Activated CD4-positive, CD25-positive, alpha-beta regulatory T cell treated with anti-CD3 and anti-CD28 coated beads, Interleukin-2, amount 50 U/mL, for 16 hours (primary cell): ENCODE data around the gene TOMM5.
"Not testable (repeated sequence)": the region's sequence is repeated elsewhere in the genome, so short reads cannot be mapped to it uniquely, and the experiment has no call there.

Experiments
- DNase-seq: peaks from one replicate; pipeline ENCODE4 v3.0.0-alpha.2; 2020; ENCODE audit warnings: low read depth, low spot score

TOMM5 gene

DNA sequence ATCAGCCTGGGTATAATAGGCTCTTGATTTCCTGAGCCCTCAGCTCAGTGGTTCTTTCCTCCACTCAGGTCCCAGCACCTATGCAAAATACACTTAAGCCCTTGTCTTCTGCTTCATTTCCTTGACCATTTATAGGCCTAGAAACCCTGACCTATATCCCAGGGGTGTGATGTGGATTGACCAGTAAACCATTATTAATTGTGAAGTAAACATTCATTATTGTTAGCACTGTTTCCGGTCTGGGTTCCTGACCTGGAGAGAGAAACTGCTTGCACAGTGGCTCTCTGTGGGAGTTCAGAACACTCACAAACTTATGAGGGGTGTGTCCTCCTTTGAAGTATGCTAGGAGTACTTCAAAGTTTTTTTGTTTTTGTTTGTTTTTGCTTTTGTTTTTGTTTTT is 19.6 kb upstream of the TOMM5 start:
- no peak for DNase-seq

DNA sequence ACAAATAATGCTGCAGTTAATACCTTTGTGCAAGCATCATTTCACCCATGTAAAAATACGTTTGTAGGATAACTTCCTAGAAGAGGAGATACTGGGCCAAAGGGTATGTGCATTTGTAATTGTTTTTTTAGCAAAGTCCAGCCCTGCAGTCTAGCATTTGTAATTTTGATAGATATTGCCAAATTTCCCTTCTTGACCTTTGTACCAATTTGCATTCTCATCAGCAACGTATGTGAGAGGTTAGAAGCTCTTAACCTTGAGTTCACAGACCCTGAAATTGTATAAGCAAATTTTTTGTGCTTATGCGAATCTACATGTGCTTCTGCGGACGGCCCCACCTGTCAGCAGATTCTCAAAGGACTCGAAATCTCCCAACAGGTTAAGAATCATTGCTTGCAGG is 18.6 kb upstream of the TOMM5 start:
- DNase-seq = no peak

DNA sequence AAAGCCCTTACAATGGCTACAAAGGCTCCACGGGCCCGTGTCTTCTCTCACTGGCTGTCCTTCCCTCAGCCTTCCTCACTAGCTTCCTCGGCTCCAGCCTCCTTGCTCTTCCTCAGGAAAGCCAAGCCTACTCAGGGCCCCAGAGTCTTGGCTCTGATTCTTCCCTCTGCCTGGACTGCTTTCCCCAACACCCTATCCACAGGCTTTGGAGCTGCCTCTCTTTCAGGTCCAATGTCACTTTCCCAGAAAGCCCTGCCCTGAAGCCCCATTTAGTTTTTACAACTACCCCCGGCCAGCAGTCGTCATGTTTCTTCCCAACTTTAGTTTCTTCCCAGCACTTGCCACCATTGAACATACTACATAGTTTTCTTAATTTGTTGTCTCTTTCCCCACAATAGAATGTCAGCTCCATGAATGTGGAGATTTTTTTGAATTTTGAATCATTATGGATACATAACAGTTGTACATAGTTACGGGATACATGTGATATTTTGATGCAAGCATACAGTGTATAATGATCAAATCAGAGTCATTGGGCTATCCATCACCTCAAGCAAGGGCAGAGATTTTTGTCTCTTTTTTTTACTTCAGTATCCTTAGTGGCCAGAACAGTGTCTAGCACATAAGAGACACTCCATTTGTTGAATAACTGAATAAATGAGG is 17.5 kb upstream of the TOMM5 start:
- DNase-seq = no peak

GRCh38 chr9:37608250-37608649 is 15.9 kb upstream of the TOMM5 start:
- DNase-seq = no peak

DNA sequence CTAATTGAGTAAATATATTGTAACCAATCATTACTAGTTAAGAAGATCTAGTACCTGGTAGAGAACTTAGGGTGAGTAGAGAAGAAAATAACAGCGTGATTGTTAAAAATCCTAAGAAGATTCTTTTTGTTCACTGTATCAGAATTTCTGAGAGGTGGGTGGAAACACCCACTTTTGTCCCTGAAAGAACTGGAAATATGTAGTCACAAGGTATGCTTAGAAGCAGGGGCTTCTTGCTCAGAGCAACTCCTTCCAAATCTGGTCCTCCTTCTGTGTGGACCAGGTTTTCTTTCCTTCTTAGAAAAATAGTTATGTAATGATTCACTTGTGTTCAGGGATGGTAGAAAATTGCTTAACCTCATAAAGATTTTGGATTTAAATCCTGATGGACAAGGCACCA is 11.9 kb upstream of the TOMM5 start:
- no peak for DNase-seq

GRCh38 chr9:37602817-37603216 is 10.4 kb upstream of the TOMM5 start:
- no peak for DNase-seq

DNA sequence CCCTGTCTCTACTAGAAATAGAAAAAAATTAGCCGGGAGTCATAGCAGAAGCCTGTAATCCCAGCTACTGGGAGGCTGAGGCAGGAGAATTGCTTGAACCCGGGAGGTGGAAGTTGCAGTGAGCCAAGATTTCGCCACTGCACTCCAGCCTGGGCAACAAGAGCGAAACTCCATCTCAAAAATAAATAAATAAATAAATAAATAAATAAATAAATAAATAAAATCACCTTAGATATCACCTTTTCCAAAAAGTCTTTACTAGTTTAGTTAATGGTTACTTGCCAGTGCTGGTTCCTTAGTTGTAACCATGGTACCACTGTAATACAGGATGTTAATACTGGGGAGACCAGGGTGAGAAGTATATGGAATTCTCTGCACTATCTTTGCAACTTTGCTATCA is 9.7 kb upstream of the TOMM5 start:
- not testable (repeated sequence) for DNase-seq

- no peak for DNase-seq
Observed at GRCh38 chr9:37596504-37596903, 4.1 kb upstream of the TOMM5 start.

DNA sequence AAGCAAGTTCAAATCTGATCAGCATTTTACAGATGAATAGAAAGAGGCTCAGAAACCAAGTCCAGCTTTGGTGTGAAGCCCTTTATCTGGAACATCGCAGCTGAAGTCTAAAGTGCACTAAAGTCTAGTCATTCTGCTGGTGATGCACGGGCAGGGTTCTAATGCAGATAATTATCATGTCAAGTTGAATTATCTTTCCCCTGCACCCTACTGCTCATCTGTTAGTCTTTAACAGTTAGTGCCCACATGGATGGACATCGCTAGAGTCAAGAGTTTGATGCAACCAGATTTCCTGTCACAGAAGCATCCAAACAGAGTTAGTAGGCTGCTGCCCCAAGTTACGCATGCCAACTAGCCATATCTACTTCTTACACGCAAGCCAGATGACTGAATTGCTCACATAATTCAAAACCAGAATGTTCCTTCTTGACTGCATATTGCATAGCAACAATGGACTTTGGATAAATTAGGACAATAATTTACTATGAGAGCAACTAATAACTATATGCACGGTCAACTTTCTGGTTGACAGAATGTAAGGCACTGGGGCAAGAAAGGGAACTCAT is 1.6 kb upstream of the TOMM5 start:
- DNase-seq = no peak

DNA sequence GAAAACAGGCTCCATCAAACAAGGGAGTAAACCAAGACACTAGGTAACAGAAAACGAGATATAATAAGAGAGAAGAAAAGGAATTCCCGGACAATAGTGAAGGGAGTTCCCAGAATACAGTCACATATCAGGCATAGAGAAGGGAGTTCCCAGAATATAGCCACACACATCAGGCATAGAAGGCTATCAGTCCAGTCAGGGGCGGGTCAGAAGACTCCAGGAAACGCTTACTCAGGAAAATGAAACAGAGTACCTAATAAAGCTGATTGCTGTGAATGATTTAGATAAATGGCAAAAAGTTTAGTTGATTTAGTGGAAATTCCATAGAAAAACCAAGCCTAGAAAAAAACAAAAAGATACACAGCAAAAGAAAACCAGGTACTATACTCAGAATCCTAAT is 4.9 kb downstream of the TOMM5 start:
- no peak for DNase-seq

GRCh38 chr9:37583522-37584121 is 8.8 kb downstream of the TOMM5 start:
- DNase-seq = no peak

GRCh38 chr9:37582548-37583157 is 9.7 kb downstream of the TOMM5 start:
- no peak for DNase-seq

DNA sequence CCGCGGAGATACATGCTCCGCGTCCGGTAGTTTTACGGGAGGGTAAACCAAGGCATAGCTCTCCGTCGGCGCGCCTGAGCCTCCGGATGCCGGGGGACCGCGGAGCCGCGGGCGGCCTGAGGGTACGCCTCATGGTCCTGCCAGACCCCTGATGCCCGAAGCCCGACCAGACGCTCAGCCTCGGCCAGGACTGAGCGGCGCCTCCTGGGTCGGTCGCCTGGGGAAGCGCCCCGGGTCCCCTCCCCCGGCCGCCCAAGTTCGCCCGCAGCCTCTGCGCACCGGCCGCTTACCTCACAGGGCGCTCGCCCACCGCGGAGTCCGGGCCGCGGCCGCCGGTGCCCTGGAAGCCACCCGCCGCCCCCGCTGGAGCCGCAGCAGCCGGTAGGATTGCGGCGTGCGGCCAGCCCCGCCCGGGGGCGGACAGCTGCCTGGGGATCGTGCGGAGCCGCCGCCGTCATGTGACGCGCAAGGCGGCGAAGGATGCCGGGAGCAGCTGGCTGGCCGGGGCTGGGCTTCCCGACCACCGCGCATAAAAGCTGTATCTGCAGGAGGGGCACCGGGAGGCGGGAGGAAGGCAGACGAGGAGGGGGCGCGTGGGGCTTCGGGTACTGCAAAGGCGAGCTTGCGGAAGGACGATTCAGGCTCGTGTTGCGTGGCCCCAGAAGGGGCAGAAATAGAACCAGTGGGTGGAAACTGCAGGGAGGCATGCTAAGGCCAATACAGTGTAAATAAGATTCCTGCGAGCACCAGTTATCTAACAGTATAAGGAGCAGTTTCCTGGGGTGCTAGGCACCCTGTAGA is 16.3 kb downstream of the TOMM5 start, which contains the start of gene FBXO10:
Gene FBXO10 (minus strand): TSS at position 460 of the 801 bp plus-strand sequence. CDS start 34,612 bp downstream, outside the sequence.
- no peak for DNase-seq

- DNase-seq = no peak
Observed at GRCh38 chr9:37575511-37575914, 16.9 kb downstream of the TOMM5 start.

- no peak for DNase-seq
Observed at GRCh38 chr9:37575001-37575400, 17.4 kb downstream of the TOMM5 start.

- no peak for DNase-seq
Observed at GRCh38 chr9:37574241-37574721, 18.1 kb downstream of the TOMM5 start.

DNA sequence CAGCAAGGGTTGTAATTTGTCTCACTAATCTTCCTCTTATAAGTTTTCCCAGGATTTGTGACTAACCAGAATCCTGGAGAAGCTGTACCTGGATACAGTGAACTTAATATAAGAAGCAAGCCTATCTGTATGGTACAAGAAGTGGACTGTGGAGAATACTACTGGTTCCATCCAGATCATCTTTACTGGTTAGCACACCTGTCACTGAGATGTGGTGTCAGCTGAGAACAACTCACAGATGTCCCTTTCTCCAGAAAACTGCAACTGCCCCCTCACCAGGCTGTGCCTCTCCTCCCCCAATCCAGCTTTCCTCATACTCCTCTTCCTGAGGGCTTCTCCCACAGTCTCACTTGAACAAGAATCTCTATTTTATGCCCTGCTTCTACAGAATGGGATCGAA is 21.1 kb downstream of the TOMM5 start:
- DNase-seq = no peak

DNA sequence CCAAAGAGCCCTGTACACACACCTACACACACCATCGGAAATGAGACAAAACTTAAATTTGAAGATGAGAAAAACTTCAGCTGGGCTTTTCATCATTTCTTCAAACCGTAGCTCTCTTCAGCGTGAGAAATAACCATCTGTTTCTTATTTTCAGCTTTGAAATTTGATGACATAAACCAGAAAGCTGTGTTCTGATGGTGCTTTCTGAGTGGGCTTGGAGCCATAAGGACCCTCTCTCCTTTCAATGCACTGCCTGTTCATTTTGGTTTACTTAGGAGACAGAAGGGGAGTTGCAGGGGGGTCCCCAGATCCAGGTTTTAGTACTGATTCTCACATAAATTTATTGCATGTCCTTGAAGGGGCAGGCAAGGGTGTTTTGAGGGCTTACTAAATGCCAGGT is 25.7 kb downstream of the TOMM5 start:
- no peak for DNase-seq

DNA sequence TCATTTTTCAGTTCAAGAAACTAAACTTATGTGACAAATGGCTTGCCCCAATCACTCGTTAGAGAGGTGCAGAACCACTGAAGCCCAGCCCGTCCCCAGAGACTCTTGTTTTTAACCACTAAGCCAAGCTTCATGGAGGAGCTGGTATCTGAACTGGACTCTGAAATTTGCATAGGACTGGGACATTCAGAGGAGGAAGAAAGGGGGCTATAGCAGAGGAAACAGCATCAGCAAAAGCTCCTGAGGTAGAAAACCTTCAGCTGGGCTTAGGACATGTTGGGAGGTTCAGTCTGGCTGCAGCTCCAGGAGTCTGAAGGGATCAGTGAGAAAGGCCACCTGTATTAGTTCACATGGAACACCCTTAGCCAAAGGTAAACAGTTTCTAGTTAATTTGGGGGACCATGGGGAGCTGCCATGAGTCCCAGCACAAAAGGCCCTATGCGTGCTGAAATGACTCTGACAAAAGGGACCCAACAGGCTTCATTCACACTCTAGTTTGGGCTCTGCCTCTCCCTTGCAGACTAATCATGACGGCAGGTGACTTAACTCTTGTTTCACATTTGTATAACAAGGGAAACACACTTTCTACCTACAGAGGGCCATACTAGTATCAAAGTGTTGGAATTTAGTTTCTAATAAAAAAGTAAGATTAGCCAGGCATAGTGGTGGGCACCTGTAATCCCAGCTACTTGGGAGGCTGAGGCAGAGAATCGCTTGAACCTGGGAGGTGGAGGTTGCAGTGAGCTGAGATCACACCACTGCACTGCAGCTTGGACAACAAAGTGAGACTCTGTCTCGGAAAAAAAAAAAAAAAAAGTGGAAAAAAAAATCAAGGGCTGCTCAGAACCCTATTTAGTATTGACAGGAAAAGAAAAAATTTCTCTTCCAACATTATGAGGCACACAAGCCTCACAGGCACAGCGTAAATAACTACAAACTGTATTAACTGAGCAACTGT is 26.5 kb downstream of the TOMM5 start:
- no peak for DNase-seq

DNA sequence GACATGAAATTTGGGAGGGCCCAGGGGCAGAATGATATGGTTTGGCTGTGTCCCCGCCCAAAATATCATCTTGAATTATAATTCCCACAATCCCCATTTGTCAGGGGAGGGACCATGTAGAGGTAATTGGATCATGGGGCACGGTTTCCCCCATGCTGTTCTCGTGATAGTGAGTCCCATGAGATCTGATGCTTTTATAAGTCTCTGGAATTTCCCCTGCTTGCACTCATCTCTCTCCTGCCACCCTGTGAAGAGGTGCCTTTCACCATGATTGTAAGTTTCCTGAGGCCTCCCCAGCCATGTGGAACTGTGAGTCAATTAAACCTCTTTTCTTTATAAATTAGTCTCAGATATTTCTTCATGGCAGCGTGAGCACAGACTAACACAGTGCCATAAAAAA is 27.5 kb downstream of the TOMM5 start:
- no peak for DNase-seq
